GM18873 (cell line): ENCODE measurements around the gene MEX3C.
A peak's percentile ranks its signal among the peaks of the same experiment; 100 is the strongest.

Experiments
- ATAC-seq: cut with Tn5 transposase; IDR thresholded peaks from one replicate; pipeline ENCODE4 v1.9.1; 2021; ENCODE audit warnings: mild to moderate bottlenecking, moderate library complexity, moderate number of reproducible peaks; ENCODE audit not compliant: unreplicated experiment, low FRiP score

The MEX3C gene

DNA sequence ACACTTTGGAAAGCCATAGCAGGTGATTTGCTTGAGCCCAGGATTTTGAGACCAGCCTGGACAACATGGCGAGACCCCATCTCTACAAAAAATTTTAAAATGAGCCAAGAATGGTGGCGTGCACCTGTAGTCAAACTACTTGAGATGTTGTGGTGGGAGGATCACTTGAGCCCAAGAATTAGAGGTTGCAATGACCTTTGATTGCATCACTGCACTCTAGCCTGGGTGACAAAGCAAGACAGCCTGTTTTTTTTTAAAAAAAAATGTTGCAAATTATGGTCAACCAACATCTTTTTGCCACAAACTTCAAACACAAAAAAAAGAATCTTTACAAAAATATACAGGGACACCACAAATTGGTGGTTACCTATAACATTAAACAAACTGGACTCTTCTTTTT, 40.3 kb downstream of the MEX3C start:
- ATAC-seq: no peak

DNA sequence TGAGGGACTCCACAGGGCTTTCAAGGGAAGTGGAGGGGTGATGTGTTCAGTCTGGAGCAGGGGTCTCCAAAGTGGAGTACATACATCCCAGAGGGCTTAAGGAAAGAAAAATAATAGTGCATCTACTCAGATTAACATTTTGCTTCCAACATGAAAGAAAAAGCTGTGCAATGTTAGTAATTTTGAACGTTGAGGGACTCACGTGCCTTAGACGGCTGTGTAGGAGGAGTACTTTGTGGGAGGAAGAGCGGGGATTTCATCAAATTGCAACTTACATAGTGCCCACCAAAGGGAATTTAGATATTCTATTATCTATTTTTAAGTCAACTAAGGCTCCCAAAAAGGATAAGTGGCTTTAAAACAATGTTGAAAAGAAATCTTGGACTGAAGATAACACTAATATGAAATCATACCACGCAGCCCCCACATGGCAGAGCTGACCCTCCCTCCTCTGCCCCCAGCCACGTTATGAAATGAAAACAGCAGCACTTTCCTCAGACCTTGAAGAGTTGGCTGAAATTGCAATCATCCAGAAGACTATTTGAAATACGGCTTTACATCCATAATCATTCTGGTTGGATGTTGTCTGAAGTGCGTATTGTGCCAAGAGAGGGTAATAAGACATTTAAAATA, 42.9 kb downstream of the MEX3C start:
- ATAC-seq: no peak

DNA sequence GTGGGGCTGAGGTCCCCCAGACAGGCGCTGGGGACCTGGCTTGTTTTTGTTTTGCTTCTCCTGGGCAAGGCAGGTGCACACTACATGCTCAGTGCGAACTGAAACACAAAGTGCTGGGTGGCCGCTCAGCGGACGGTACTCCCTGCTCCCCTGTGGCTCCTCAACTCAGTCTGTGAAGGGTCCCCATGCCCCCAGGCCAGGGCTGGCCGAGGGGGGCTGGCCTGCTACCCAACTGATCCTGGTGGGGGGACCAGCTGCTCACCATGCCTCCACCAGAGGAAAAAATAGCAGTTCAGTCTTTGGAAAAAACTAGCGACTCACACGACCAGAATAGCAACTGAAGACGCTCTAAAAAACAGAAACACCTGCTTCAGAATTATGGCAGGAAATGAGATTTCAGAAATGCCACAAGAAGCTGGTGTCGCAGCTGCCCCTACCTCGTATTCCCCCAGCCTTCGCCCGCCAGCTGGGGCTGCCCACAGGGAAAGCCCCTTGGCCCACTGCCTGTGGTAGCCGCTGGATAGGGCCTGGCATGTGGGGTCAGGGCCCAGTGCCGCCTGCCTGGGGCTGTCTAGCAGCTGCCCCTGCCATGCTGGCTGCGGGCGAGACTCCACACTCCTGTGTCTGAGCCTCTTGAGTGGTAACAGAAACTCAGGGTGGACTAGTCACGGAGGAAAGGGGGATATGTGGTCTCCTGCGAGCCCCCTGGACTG, 43.7 kb downstream of the MEX3C start:
- peak; percentile 81 for ATAC-seq

DNA sequence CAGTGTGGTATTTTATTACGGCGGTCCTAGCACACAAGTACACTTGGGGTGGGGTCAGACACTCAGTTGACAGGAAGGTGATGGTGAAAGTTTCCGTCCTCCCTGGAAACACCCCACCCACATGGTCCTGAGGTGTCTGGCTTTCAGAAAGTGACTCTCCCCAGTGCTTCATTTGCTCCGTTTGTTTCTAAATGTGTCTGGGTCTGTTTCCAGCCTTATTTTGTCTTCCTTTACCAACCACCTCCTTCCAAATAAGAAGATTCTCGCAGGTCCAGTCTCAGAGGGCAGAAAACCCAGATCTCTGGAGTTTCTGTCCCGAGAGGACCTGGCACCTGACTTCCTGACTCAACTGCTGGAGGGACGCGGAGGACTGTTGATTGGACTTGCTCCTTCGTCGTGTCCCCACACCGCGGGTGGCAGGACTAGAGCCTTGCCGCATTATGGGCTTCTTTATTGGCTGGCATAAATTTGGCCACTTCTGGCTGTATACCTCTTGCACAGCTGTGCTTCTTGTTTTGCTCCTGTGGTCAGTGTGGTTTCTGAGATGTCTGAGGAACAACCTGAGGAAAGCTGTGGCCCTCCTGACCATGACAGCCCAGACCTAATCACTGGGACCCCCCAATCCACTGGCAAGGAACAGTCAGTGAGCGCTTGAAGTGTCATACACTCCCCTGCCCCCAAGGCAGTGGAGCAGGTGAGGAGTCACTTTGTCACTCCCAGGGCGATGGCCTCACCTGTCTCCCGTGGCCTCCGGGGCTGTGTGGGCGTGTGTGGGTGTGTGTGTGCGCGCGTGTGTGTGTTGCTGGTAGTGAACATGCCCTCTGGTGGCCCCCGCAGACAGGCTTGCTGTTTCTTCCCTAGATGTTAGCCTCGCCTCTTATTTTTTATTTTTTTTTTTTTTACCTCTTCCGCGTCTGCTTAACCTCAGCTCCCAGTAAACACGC, 45.6 kb downstream of the MEX3C start:
- ATAC-seq: no peak

DNA sequence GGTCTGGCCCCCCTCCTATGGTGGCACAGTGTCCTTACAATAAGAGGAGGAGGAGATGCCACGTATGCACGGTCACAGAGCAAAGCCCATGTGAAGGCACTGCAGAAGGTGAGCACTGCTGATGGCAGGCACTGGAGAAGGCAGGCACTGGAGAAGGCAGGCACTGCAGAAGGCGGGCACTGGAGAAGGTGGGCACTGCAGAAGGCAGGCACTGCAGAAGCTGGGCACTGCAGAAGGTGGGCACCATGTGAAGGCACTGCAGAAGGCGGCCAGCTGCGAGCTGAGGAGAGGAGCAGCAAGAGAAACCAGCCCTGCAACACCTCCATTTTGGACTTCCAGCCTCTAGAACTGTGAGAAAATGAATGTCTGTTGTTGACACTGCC, 46.3 kb downstream of the MEX3C start:
- ATAC-seq: no peak

DNA sequence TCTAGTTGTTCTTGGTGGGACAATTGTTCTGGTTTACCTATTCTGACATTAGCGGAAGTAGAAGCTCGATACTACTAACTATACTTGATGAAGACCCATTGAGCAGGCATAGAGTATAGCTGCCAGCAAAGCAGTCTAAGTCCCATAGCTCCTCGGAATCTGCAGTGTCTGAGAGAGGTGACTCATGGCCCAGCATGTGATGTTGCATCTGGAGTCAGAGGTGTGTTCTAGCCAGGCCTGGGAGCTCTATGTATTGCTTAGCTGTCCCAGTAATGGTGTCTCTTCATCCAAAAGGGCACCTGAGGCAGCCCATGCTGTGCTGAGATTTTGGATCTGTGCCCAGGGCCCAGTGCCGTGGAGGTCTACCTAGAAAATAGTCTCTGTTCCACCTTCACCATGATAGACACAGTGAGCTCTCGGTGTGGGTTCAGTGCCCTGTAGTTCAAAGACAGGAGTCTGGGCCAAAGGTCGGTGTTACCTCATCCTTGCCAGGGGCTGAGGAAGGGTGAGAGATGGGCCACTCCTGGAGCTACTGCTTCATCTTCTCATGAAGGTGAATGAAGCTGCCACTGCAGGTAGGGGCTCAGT, 47.3 kb downstream of the MEX3C start:
- ATAC-seq: no peak

DNA sequence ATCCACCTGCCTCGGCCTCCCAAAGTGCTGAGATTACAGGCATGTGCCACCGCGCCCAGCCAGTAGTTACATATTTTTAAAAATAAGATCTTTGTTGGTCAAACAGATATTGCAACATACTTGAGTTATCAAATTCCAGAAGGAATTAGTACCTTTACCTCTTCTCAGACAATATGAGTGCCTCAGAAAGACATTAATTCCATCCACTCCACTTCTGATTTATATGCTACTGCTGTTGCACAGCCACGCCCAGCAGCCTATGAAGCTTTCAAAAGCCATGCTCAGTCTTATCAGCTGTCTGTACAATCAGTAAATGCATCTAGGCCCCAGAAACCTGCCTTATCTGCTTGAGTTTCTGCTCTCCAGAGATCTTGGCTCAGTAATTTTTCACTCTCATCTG, 47.8 kb downstream of the MEX3C start:
- ATAC-seq: no peak

DNA sequence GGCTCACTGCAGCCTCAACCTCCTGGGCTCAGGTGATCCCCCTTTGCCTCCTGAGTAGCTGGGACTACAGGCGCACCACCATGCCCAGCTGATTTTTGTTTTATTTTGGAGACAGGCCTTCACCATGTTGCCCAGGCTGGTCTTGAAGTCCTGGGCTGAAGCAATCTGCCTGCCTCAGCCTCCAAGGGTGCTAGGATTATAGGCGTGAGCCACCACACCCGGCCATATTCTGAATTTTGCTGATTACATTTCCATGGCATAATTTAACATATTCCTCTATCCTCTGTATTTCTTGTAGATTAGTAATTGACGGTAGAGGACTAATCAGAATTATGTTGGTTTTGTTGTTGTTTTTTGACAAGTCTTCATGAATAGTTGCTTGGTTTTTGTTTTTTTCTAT, 50.6 kb downstream of the MEX3C start:
- ATAC-seq: no peak

DNA sequence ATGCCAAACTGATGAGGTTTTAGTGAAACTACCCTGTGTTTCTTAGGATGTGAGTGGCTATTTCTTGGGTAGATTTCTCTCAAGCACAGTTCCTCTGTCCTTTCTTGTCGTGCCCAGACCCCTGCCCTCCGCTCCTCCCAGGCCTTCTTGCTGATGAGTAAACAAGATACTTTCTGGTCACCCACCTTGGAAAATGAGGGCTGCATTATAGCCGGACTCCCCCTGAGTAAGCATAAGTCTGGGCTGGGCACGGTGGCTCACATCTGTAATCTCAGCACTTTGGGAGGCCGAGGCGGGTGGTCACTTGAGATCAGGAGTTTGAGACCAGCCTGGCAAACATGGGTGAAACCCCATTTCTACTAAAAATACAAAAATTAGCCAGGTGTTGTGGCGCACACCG, 58.5 kb downstream of the MEX3C start:
- ATAC-seq: no peak

DNA sequence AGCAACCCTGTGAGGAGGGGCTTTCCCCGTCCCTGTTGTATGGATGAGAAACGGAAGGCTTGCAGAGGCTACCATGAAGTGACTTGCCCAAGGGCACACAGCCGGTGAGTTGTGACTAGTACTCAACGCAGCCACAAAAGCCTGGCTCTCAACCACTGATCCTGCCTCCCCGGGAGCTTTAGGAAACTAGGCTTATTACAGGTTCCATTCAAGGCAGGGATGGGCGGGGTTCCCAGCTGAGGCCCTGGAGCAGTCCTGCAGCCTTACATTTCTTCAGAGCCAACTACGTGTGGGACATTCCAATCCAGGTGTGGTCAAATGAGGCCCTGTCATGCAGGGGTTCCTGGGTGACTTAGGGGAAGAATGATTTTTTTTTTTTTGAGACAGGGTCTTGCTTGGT, 59.6 kb downstream of the MEX3C start:
- ATAC-seq: no peak

DNA sequence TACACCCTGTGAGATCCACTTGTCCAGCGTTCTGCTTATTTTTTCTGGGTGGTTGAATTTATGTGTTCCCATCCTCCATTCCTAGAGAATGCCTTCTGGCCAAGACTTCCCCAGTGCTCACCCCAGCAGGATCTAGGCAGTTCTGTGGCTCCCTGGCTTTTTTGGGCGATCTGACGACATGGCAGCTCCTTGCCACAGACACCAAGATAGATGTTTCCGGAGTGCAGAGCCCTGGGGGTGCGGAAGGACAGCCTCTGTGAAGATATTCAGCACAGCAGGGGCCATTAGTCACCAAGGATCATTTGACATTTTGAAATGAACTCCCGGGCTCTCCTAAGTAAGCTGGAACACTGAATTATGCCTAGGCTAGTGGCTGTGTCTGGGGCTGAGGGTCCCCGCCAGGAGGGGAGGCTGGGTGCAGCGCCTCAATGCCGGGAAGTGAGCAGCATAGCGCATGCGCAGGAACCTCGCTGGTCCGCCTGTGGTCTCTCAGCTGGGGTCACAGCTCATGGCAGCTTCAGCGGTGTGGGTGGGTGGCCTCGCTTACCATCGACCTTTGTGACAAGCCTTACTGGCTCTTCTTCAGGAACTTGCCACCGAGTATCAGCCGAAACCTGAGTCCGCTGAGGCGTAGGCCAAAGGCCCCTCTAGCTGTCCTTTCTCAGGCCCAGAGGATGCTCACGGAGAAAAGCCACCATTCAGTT, 60.3 kb downstream of the MEX3C start:
- no peak for ATAC-seq

DNA sequence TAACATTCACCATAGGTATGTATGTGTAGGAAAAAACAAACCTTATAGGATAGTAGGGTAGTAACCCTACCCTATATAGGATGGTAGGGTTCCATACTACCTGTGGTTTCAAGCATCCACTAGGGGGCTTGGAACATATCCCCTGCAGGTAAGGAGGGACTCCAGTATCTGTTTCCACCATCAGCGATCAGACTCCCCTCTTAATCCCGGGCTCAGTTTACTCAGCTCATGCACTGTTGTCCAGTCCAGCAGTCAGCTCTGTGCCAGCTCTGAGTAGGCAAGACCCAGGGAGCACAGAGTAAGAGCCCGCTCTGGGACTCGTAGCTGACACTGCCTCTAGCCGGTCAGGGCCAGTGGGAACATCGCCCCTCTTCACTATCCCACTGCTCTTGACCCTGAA, 61.7 kb downstream of the MEX3C start:
- ATAC-seq: no peak

DNA sequence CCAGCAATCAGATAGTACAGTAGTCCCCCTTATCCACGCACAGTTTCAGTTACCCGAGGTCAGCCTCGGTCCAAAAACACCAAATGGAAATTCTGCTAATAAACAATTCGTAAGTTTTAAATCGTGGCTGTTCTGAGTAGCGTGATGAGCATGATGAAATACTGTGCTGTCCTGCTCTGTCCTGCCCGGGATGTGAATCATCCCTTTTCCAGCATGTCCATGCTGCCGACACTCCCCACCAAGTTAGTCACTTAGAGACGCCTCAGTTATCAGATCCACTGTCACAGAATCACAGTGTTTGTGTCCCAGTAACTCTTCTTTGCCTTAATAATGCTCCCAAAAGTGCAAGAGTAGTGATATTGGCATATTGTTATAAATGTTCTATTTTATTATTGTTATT, 62.1 kb downstream of the MEX3C start:
- no peak for ATAC-seq

DNA sequence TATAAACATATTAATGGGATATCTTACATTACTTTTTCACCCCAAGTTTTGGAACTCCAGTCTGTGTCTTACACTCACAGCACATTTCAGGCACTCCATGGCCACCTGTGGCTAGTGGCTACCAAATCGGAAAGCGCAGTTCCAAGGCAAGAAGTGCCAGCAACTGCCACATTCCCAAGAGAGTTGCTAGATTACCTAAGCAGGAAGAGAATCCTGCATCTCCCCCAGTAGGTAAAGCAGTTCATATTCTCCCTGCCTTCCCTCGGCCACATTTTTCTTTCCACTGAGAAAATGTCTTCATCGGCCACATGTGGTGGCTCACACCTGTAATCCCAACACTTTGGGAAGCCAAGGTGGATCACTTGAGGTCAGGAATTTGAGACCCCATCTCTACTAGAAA, 62.8 kb downstream of the MEX3C start:
- ATAC-seq: no peak

DNA sequence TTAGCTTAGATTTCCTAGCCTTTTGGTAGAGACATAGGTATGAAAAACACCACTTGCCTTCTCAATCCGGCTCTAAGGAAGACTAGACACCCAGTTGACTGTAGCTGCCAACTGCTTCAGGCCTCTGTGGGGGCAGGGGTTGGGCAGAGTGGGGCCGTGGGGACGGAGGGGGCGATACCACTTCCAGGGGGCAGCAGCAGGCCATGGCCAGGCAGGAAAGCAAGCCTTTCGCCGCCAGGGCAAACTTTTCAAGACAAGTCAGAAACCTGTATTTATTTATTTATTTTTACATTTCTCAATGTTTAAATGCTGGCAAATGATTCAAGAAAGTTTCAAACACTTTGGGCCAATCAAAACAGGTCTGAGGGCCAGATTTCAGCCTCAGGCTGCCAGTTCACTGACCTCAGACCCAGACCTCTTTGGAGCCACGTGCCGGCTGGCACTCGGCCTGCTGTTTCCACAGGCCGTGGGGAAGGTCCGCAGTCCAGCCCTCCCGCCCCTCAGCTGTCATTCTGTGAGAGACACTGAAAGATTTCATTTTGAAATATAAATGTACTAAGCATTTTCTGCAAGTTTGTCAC, 63.8 kb downstream of the MEX3C start:
- no peak for ATAC-seq

DNA sequence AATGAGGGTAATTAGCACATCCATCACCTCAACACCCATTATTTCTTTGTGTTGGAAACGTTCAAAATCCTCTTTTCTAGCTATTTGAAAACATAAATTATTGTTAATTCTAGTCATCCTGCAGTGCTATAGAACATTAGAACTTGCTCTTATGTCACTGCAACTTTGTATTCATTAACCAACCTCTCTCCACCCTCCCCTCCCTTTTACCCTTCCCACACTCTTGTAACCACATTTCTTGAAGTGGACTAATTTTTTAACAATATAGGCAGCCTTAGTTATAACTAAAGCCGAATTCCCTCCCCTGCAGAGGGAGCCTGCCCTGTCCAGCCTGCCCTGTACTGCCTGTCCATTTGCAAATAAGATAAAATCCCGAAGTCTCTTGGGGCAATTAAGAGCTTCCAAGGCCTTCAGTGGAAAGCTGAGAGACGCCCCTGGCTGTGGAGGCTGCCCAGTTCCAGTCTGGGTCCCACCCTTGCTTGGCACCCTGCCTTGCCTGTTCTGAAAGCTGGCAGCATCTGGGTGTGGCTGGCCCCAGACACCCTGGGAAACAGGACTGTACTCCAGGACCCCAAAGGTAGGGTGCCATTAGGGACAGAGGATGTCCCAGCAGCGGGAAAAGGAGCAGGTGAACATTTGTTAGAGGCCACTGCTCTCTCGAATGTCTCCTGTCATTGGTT, 65.1 kb downstream of the MEX3C start:
- no peak for ATAC-seq

DNA sequence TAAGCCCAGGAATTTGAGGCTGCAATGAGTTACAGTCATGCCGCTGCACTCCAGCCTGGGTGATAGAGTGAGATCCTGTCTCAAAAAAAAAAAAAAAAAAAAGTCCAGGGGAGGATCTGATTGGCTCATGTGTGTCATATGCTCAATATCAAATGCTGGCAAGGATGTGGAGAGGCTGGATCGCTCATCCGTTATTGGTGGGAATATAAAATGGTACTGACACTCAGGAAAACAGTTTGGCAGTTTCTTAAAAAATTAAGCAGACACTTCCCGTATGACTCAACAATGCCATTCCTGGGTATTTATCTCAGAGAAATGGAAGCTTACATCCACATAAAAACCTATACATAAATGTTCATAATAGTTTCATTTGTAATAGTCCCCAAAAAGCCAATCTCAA, 68.9 kb downstream of the MEX3C start:
- ATAC-seq: no peak

DNA sequence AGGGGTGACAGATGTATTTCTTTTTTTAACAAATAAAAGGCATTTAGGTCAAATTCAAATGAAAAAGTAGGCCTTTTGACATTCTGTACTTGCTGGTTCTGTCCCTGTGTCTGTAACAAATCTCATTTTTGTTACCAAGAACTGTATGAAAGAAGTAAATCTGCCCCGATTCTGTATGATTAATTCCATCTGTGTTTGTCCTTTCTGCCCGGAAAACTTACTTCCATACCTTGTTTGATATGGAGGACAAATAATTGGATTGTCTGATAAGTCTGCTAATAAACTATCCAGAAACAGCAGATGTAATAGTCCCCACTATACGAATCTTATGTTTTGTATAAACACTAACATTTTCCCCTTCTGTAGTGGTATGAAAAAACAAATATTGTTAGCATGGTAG, 69.8 kb downstream of the MEX3C start:
- no peak for ATAC-seq

DNA sequence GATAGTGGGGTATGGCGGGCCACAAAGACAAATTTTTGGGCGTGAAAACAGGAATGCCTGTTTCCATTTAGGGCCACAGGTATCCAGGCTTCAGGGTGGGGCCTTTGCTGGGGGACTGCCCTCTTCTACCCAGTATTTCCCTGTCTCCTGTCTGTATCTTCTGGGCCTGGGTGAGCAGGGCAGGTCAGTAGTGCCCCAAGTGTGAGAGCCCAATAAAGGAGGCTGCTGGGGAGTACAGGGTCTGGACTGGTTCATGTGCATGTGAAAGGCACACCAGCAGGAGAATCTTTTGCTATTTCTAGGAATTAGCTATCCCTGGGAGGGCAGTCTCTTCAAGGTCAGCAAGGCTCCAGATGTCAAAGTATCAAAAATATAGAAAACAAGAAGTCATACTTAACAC, 71.5 kb downstream of the MEX3C start:
- no peak for ATAC-seq
